ENCODE results near the gene RET. TPM values are rescaled to one million over a fixed set of nuclear protein-coding genes. Genes with fewer than 3 reads are reported as not detected.
"Not testable (repeated sequence)": the region's sequence is repeated elsewhere in the genome, so short reads cannot be mapped to it uniquely, and the experiment has no call there.

RET gene
- total RNA-seq, 6 donors from 2014 or later = 0.11 to 0.98 (median 0.30) TPM; not detected in 1

DNA sequence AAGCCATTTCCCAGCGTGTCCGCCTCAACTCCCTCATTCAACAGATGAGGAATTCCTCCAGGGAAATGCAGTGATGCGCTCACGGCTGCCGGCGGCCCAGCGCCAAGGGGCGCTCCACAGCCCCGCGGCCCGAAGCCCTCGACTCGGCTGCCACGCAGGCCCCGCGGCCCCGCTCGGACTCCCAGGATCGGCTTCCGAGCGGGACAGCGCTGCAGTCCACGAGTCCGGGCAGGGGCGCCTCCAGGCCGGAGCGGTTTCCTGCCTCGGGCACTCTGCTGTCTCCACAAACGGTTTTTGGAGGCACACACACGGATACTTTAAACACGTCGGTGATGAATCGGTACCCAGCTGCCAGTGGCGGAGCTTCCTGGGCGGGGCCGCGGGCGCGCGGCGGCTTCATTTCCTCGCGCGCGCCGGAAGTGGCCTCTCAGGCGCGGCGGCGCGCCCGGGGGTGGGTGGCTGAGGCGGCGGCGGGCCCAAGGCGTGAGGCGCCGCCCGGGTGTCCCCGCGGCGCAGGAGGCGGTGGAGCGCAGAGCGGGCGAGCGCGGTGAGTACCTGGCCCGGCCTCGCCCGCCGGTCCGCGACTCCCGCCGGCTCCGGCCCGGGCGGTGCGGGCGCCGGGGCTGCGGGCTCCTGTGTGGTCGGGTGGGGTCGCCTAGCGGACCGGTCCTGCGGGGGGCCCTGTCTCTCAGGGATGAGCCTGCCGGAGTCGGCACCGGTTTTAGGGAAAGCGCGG, 61.3 kb downstream of the RET start, which contains the start of gene CSGALNACT2:
Gene CSGALNACT2, plus strand, starts transcription at position 425 of the 736 bp plus-strand sequence. CDS start 16,705 bp downstream, outside the sequence.
- DNase-seq (peak; percentile 90 to 99), ATAC-seq (ENCODE audit: low FRiP score in 2 of 2) (peak; percentile 92 to 97)
- peaks cover 19 to 47% (median 31%) of the 10 kb centered on the region in 4 donors for H3K4me1 ChIP-seq
- H3K36me3 ChIP-seq = no peaks in the 10 kb centered on the region
- H3K27ac ChIP-seq = peak within 1 kb of the TSS; percentile 92 to 97 (median 95)
- H3K4me3 ChIP-seq = peak within 1 kb of the TSS; percentile 77 to 96 (median 86)
- H3K27me3 ChIP-seq = no peaks in the 10 kb centered on the region
- no peaks in the 10 kb centered on the region for H3K9me3 ChIP-seq
- 0% methylated on average over 27 of the region's 93 CpGs; no CpG with 5 or more reads in 1 of the 2 donors for WGBS, 2 donors
- TF ChIP-seq CTCF (IDR thresholded peaks at IDR 0.05) (peak in 2 of 6 experiments; percentile 10 to 29), EP300 (IDR thresholded peaks at IDR 0.05) (no peak), POLR2A (IDR thresholded peaks at IDR 0.05) (peak in 3 of 4 donors; percentile 59 to 94 (median 89)), POLR2AphosphoS5 (IDR thresholded peaks at IDR 0.05) (peak; percentile 68 to 78)

DNA sequence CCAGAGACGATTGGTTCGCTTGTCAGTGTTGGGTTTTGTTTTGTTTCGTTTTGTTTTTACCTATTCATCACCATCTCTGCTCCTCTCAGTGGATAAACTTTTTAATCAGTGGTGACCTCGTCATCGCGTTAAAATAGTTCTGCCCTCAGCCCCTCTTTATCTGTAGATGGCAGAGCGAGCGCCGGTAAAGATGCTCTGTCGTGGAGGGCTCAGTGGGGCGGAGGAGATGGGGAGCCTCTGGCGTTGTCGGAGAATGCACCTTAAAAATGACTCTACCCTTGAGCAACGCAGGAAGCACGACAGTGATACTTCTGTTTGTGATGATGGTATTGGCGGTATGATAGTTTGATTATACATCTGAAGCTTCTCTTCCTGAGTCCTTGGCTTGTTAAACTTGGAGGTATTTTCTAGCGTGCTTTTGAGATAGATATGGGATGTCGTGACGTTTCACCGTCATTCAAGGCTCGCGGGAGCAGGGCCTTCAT, 61.9 kb downstream of the RET start:
- H3K4me1 ChIP-seq = peaks cover 21 to 53% (median 35%) of the 10 kb centered on the region in 4 donors

DNA sequence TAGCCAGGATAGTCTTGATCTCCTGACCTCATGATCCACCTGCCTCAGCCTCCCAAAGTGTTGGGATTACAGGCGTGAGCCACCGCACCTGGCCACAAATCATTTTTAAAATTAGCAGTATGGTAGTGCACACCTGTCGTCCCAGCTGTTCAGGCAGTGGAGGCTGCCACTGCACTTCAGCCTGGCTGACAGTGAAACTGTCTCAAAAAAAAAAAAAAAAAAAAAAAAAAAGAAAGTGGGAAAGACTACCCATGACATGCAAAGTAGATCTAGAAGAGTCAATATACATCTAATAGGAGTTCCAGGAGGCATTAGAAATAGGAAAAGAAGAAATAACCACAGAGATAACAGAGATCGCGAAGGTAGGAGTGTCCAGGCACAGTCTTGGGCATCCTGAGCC, 64.6 kb downstream of the RET start:
- ATAC-seq (ENCODE audit: low FRiP score in 2 of 2) (no peak), DNase-seq (no peak)
- peak overlapping the region; percentile 92 to 97 (median 95) for H3K27ac ChIP-seq
- H3K36me3 ChIP-seq = no peaks in the 10 kb centered on the region
- 91 to 93% methylated on average over 5 of the region's 5 CpGs for WGBS, 2 donors
- H3K9me3 ChIP-seq = no peaks in the 10 kb centered on the region
- peaks cover 27 to 72% (median 45%) of the 10 kb centered on the region in 4 donors for H3K4me1 ChIP-seq
- no peaks in the 10 kb centered on the region for H3K27me3 ChIP-seq
- TF ChIP-seq CTCF (IDR thresholded peaks at IDR 0.05) (no peak), POLR2A (IDR thresholded peaks at IDR 0.05) (no peak), EP300 (IDR thresholded peaks at IDR 0.05) (no peak), POLR2AphosphoS5 (IDR thresholded peaks at IDR 0.05) (no peak)
- no peak overlapping the region for H3K4me3 ChIP-seq

More for the DNA sequence above, 61.9 kb downstream of the RET start:
- Histone ChIP-seq H3K4me3 (peak overlapping the region; percentile 77 to 89 (median 86)), H3K9me3 (no peaks in the 10 kb centered on the region), H3K27ac (peak overlapping the region; percentile 92 to 97 (median 95)), H3K36me3 (no peaks in the 10 kb centered on the region), H3K27me3 (no peaks in the 10 kb centered on the region)
- TF ChIP-seq CTCF (IDR thresholded peaks at IDR 0.05) (no peak), EP300 (IDR thresholded peaks at IDR 0.05) (no peak), POLR2AphosphoS5 (IDR thresholded peaks at IDR 0.05) (no peak), POLR2A (IDR thresholded peaks at IDR 0.05) (no peak)
- ATAC-seq (ENCODE audit: low FRiP score in 2 of 2) (peak in 1 of 2 donors; percentile 36), DNase-seq (no peak)
- WGBS, 2 donors = 0% methylated on average over 17 to 22 of the region's 22 CpGs

DNA sequence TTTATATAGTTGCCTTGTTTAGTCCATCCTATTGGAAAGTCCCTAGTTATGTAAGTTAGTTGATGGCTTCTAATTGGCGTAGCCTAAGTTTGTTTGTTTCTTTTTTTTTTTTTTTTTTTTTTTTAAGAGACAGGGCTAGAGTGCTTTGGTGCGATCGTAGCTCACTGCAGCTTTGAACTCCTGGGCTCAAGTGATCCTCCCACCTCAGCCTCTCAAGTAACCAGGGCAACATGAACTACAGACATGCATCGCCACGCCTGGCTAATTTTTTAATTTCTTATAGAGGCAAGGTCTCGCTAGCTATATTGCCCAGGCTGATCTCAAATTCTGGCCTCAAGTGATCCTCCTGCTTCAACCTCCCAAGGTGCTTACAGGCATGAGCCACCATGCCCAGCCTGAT, 68.4 kb downstream of the RET start:
- Histone ChIP-seq H3K27ac (no peak overlapping the region), H3K4me1 (peaks cover 19 to 47% (median 32%) of the 10 kb centered on the region in 4 donors)

GRCh38 chr10:43145936-43146335, 69.1 kb downstream of the RET start:
- H3K9me3 ChIP-seq; DNase-seq; H3K4me3 ChIP-seq; ATAC-seq (ENCODE audit: low FRiP score in 2 of 2); H3K27ac ChIP-seq; H3K27me3 ChIP-seq; H3K36me3 ChIP-seq: not testable (repeated sequence)
- WGBS, 2 donors = 71 to 89% methylated on average over 1 of the region's 1 CpG
- H3K4me1 ChIP-seq = peaks cover 16 to 47% (median 28%) of the 10 kb centered on the region in 4 donors

More for the DNA sequence above, 68.4 kb downstream of the RET start:
- Histone ChIP-seq H3K4me3 (no peak overlapping the region), H3K36me3 (no peaks in the 10 kb centered on the region), H3K27me3 (no peaks in the 10 kb centered on the region), H3K9me3 (no peaks in the 10 kb centered on the region)
- no peak for DNase-seq
- ATAC-seq (ENCODE audit: low FRiP score in 2 of 2) = no peak
- WGBS, 2 donors = 78 to 79% methylated on average over 6 of the region's 6 CpGs
- TF ChIP-seq POLR2A (IDR thresholded peaks at IDR 0.05) = no peak
- no peak for TF ChIP-seq POLR2AphosphoS5 (IDR thresholded peaks at IDR 0.05)
- no peak for TF ChIP-seq CTCF (IDR thresholded peaks at IDR 0.05)
- no peak for TF ChIP-seq EP300 (IDR thresholded peaks at IDR 0.05)
